ENCODE data around the gene MAGOH.
"Not testable (repeated sequence)": the region's sequence is repeated elsewhere in the genome, so short reads cannot be mapped to it uniquely, and the experiment has no call there.

MAGOH gene

DNA sequence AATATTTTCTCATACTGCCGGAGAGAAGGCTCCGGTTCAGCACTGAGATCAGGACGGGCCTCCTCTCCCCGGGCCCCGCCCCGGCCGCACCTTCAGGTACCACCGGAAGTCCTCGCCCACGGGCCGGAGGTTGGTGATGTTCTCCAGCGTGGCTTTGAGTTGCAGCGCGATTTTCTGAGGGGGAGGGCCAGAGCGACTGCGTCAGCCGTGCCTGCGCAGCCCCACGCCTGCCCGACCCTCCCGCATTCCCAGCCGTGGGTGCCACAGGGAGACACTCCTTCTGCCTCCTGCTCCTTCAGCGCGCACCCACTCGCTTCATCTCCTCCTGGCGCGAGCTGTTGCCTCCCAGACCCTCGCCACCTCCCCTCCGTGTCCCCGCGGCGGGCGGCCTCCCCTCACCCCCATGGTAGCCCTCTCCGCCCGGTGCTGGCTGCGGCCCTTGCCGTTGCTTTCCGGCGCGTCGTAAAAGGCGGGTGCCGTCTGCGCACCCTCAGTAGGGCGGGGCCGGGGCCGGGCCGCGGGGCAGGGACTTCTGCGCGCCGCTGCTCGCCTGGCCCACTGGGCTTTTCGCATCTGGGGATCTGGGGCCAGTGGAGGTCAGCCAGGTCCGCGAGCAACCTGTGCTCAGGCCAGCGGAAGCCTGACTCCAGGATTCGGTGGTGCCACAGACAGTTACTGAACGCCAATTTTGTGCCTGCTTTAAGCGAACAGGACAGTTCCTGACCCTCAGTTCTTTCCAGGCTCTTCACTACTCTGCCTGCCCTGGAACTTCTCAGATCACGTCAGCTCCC is 18.0 kb downstream of the MAGOH start, which contains the start of gene CZIB:
TSS of gene CZIB (minus strand) at position 464 of the 791 bp plus-strand sequence. CDS start at position 405, 59 bp downstream.
- DNase-seq (ENCODE audit: low read depth in 2 of 2), result peak; percentile 94 to 96

DNA sequence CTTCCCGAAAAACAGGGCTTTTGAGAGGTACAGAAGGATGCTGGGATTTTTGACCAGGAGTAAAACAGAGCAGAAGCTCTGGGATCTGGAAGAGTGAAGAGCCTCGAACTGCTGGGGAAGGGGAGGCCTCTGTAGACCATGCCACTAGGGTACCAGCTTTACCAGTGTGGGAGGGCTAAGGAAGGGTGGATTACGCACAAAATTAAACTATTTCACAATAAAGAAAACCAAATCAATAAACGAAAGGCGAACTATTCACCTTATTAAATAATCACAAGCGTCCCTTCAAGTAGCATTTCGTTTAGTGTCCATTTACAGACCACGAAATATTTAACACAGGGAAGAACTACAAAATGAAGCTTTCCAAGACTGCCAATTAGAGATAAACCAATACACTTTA is 18.6 kb downstream of the MAGOH start:
- no peak for DNase-seq (ENCODE audit: low read depth in 2 of 2)

DNA sequence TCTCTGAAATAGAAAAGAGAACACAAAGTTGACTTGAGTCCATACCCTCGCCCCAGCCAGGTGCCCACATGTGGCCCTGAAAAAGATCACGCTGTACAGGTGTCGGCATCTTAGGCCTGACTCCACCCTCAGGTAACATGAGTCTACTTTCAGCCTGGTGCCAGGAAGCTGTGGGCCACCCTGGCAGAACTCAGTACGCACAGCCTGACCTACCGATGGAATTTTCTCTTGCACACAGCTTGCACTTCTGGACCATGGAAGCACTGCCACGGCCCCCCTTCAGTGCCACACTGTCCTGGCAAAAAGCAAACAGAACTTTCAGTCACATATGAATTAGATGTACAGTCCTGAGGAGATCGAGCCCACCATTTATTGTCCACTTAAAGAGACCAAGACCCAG is 20.1 kb downstream of the MAGOH start:
- DNase-seq (ENCODE audit: low read depth in 2 of 2), result no peak

DNA sequence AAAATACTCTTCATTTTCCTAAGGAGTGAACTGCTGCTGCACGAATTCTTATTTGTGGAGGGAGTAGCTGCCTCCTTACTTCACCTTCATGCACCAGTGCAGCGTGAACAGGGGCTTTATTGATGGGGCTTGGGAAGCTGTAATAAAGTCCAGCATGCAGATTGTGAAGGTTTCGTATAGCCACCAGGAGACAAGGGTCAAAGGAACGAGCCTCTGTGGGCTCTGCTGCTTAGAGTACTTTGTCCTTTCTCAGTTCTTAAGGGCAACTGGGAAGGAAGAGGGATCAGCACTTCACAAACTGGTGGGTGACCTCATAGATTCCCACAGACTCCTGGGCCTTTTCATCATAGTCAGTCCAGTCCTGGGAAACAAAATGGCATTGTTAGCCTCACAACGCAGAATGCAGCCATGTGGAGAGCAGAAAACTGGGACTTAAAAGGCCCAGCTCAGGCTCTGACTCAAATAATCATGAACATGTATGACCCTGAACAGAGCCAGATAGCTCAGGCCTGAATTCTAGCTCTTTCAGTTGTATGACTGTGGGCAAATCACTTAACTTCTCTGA is 23.9 kb downstream of the MAGOH start:
- DNase-seq (ENCODE audit: low read depth in 2 of 2), result no peak

DNA sequence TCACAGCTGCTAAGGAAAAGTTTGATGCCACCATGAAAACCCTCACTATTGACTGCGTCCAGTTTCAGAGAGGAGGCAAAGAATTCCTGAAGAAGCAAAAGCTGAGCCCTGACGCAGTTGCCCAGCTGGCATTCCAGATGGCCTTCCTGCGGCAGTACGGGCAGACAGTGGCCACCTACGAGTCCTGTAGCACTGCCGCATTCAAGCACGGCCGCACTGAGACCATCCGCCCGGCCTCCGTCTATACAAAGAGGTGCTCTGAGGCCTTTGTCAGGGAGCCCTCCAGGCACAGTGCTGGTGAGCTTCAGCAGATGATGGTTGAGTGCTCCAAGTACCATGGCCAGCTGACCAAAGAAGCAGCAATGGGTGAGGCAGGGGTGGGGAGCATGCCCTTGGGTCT is 27.4 kb downstream of the MAGOH start:
- DNase-seq (ENCODE audit: low read depth in 2 of 2), result no peak

DNA sequence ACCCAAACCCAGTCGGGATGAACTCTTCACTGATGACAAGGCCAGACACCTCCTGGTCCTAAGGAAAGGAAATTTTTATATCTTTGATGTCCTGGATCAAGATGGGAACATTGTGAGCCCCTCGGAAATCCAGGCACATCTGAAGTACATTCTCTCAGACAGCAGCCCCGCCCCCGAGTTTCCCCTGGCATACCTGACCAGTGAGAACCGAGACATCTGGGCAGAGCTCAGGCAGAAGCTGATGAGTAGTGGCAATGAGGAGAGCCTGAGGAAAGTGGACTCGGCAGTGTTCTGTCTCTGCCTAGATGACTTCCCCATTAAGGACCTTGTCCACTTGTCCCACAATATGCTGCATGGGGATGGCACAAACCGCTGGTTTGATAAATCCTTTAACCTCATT is 28.0 kb downstream of the MAGOH start:
- no peak for DNase-seq (ENCODE audit: low read depth in 2 of 2)

DNA sequence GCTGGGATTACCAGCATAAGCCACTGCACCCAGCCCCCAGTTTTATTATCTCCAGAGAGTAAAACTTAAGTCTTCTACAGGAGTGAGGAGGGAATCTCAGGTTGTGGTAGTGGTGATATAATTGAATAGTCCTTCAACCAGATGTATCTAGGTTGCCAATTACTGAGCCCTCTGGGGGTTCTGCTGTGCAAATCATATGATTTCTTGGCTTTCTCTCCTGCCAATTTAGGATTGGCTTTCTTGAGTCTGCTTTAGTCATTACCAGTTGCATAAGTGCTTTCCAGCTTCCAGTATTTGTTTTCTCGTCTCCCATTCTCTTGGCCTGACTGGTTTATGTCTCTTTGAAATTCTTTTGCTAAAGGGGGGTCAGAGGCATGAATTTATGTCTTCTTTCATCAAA is 30.6 kb downstream of the MAGOH start:
- DNase-seq (ENCODE audit: low read depth in 2 of 2), result no peak

DNA sequence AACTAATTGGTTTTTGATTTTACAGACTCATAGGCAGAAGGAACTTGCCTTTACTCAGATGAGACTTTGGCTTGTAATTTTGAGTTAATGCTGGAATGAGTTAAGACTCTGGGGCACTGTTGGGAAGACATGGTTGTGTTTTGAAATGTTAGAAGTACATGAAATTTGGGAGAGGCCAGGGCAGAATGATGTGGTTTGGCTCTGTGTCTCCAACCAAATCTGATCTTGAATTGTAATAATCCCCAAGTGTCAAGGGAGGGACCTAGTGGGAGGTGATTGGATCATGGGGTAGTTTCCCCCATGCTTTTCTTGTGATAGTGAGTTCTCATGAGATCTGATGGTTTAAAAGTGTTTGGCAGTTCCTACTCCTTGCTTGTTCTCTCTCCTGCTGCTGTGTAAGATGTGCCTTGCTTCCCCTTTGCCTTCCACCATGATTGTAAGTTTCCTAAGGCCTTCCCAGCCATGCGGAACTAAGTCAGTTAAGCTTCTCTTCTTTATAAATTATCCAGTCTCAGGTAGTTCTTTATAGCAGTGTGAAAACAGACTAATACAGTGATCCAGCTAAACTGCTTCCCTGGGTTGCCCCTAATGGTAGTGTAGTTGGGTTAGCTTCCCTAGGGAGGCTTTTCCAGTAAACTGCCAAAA is 31.5 kb downstream of the MAGOH start:
- DNase-seq (ENCODE audit: low read depth in 2 of 2), result no peak

DNA sequence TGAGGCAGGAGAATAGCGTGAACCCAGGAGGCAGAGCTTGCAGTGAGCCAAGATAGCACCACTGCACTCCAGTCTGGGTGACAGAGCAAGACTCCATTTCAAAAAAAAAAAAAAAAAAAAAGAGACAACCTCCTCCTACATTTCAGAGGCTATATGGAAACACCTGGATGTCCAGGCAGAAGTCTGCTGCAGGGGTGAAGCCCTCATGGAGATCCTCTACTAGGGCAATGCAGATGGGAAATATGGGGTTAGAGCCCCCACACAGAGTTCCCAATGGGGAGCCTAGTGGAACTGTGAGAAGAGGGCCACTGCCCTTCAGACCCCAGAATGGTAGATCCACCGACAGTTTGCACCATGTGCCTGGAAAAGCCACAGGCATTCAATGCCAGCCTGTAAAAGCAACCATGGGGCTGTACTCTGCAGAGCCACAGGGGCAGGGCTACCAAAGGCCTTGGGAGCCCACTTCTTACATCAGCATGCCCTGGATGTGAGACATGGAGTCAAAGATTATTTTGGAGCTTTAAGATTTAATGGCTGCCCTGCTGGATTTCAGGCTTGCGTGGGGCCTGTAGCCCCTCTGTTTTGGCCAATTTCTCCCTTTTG is 32.1 kb downstream of the MAGOH start:
- DNase-seq (ENCODE audit: low read depth in 2 of 2), result not testable (repeated sequence)

DNA sequence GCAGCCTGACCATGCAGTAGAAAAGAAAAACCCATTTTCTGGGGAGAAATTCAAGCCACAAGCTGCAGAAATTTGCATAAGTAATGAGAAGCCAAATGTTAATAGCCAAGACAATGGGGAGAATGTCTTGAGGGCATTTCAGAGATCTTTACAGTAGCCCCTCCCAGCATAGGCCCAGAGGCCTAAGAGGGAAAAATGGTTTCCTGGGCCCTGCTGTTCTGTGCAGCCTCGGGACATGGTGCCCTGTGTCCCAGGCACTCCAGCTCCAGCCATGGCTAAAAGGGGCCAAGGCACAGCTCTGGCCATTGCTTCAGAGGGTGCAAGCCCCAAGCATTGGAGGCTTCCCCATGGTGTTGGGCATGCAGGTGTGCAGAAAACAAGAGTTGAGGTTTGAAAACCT is 32.8 kb downstream of the MAGOH start:
- not testable (repeated sequence) for DNase-seq (ENCODE audit: low read depth in 2 of 2)

DNA sequence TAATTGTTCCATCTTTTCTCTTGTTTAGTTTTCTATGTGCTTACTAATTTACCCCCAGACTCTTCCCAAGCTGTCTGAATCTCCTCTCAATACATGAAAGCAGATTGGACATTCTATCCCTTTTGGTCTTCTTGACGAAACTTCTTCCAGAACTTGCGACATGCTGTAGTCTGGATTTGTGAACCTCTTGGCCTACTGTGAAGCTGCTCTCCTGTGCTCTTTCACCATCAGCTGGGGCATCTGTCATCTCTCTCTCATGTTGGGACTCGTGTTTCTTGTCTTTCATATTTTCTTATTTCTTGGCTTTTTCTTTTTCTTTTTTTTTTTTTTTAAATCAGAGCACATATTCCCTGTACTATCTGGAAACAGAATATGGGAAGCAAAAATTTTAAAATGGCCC is 34.9 kb downstream of the MAGOH start:
- DNase-seq (ENCODE audit: low read depth in 2 of 2), result no peak

DNA sequence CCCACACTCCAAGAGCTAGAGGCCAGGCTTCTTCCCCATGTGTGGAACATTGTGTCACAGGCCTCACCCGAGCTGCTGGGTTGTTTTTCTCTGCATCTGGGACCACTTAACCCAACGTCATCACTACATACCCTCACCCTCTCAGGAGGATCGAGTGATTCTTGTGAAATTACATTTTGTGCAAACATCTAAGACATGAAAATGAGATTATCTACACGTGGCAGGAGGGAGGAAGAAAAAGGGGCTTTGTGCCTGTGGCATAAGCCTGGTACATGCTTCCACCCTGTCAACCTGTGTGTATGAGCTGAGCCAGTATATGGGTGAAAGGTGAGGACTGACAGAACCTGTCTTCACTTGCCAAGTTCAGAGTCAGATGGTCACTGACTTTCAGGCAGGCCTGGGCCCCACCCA is 40.1 kb downstream of the MAGOH start:
- no peak for DNase-seq (ENCODE audit: low read depth in 2 of 2)

DNA sequence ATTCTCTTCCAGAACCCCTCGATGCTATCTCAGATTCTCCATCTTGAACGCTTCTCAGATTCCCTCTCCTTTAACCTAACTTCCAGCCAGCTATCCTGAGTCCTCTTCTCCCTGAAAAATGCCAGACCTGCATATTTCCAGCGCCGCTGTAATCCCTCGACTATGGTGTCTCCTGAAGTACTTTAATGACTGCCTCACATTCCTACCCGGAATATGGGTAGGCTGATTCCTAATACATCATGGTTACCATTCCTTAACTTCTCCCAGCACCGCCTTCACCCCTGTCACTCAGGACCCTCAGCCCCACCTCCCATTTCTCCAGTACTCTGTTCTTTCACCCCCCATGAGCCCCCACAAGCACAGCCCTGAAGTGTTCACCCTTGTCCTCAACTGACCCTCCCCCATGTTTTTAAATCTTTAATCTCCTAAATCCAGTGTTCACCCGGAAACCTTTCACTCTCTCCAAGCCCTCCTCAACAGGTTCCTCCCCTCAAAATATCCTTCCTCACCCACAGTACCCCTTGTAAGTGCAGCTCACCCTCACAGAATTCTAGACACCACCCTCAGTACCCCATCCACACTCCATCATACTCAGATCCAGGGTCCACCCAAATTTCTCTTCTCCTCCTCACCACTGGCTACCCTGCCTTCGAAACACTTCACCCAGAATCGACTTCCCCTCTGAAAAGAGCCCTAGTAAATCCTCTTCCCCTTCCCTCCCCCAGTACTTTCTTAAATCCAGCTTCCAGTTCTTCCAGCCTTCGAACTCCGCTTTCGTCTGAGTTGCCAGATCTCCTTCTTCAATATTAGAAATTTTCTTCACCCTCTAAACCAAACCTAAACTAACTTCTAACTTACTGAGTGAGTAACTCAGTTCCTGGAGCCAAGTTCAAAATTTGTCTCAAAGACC is 40.8 kb downstream of the MAGOH start:
- no peak for DNase-seq (ENCODE audit: low read depth in 2 of 2)

DNA sequence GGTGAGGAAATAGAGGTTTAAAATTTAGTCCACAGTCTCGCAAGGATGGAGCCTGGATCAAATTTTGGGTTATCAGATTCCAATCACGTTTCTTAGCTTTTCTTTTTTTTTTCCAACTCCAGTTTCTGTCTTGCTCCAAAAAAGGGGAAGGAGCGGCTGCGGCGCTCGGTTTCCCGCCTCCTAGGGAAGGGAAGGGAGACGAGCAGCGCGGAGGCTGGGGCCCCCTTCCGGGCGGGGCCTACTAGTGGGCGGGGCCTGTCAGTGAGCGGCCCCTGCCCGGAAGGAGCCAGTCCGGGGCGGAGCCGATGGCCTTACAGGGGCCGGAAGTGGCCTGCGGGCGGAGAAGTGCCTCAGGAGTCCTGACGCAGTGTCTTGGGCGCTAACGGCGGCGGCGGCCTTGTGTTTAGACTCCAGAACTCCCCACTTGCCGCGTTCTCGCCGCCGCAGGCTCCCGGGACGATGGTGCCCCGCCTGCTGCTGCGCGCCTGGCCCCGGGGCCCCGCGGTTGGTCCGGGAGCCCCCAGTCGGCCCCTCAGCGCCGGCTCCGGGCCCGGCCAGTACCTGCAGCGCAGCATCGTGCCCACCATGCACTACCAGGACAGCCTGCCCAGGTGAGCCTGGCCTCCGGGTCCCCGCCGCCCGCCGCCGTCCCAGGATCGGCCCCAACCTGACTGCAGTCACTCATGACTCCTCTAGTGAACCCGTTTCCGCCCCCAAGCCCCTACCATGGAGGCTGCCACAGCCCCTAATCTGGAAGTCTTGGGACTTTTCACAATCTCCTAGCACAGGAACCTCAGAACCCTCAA is 41.6 kb downstream of the MAGOH start, which contains the start of gene CPT2:
TSS of gene CPT2 (plus strand) at position 340 of the 806 bp plus-strand sequence. CDS start at position 460, 120 bp downstream.
- DNase-seq (ENCODE audit: low read depth in 2 of 2), result peak; percentile 83 to 92

DNA sequence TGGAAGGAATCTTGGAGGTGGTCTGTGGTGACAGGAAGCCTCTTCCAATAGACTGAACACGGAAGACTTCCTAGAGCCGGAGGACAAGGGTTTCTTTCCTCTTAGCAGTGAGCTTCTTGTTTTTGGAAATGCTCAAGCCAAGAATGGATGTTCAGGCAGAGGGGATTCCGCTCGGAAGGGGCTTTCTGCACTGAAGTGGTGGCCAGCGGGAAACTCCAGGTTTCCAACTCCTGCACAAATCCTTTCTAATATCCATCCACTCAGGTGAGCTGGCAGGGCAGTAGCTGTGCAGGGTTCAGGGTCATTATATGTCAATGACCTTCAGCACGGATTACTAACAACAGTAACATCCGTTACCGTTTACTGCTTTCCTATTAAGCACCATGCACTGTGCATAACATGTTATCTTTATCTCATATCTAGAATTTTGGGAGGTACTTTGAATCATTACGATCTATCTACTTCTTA is 42.3 kb downstream of the MAGOH start:
- DNase-seq (ENCODE audit: low read depth in 2 of 2), result no peak

DNA sequence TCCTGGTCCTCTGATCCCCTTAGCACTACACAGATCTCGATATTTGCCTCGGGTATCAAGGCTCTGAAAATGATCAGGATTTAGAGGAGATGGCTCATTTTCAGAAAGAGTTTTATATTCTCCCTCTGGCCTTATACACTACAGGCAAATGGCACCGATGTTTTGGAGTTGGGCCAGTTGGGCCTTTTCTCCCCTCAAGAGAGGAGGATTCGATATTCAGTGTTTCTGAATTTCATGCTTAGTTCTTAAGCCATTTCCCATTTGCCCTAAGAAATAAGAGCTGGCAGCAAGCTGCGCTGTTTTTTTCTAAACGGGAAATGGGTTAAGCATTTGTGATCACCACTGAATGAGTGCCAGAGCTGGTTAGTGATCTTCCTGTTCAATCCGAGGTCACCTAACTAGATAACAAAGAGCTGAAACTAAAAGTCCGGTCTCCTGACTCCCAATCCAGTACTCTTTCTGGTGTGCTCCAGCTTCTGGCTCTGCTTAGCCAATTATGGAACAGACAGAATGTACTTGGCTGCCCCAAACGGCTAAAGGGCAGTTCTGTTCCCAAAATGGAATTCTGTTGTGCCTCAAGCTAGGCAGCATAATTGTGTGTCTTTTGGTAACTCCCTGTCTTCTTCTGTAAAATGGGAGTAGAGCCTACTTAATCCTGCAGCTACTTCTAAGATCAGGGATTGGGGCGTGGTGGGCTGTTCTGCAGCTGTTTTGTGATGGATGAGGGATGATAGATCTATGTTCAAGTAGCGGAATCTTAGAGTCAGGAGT is 42.9 kb downstream of the MAGOH start:
- no peak for DNase-seq (ENCODE audit: low read depth in 2 of 2)

DNA sequence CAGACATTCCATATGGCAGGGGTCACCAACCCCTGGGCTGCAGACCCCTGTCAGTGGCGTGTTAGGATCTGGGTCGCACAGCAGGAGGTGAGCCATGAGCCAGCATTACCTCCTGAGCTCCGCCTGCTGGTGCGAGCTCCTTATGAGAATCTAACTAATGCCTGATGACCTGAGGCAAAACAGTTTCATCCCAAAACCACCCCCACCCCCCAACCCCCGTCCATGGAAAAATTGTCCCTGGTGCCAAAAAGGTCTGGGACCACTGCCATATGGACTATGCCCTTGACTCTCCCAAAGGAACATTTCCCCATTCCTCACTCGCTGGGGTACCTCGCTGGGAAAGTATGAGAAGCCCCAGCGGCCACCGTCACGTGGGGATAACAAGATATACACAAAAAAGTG is 48.1 kb downstream of the MAGOH start:
- no peak for DNase-seq (ENCODE audit: low read depth in 2 of 2)

DNA sequence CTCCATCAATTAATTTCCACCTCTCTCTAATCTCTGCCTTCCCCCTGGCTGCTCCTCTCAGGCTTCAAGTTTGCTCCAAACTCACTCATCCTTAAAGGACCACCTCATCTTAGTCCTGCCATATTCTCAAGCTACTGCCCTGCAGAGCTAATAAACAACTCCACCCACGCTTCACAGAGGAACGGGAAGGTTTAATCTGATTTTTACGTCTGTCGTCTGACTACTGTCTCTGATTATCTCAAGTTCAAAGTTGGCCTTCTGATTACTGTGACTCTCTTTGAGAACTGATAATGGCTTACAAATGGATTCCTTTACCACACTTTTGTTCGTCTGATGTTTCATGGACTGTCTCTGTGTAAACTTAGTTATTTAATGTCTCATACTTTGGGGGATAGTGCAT is 49.3 kb downstream of the MAGOH start:
- DNase-seq (ENCODE audit: low read depth in 2 of 2), result no peak

DNA sequence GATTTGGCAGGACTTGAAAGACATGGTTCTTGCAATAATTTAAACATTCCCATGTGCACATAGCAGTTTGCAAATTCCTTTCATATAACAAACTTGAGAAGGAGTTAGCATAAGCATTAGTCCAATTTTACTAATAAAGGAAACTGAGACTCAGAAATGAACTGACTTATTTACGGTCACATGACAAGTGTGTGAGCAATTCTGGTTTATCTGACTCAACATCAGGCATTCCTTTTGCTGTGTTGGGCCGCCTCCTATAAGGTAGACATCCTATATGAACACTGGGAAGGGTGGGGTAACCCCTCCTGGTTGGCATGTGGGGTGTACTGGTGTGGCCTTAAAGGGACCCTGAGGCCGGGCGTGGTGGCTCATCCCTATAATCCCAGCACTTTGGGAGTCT is 50.2 kb downstream of the MAGOH start:
- no peak for DNase-seq (ENCODE audit: low read depth in 2 of 2)

DNA sequence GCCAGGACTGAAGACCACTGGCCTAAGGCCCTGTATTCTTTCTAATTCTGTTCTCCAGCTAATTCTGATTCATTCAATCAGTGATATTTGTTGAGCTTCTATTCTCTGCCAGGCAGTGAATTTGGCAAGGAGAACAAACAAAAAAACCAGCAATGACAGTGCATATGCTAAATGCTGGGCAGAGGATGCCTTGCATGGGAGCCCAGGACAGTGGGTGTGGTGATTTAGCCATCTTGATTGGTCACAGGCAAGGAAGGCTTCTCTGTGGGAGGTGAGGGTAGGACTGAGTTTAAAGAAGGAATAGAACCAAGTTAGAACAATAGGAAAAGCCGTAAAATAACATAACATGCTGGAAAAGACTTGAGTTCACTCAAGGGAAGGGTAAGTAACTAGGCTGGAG is 50.9 kb downstream of the MAGOH start:
- no peak for DNase-seq (ENCODE audit: low read depth in 2 of 2)

All from stimulated activated CD4-positive, alpha-beta T cell treated with anti-CD3 and anti-CD28 coated beads, Interleukin-4, amount 100 ng/mL, for 48 hours (primary cell).